Astrocyte of the spinal cord (primary cell): ENCODE measurements around the gene SALL1.

Experiments used
- DNase-seq: peaks from one replicate; pipeline ENCODE4 v3.0.0; 2011; ENCODE audit warnings: low read depth, low spot score
- H3K4me3 ChIP-seq: 2 replicates; pipeline ENCODE4 v1.5.1; 2011; ENCODE audit warnings: low read depth, mild to moderate bottlenecking, low read length, moderate library complexity
- in situ Hi-C: cut with HindIII; loops from 2 replicates; pipeline ENCODE4 v1.10.0; 2017; ENCODE audit warnings: low sequenced_read_pairs
- TF ChIP-seq, protein P1 (sequence below): IDR thresholded peaks from 2 replicates; pipeline ENCODE4 v1.5.1; 2012; ENCODE audit warnings: low read depth, mild to moderate bottlenecking, low read length, inconsistent platforms

Gene SALL1

DNA sequence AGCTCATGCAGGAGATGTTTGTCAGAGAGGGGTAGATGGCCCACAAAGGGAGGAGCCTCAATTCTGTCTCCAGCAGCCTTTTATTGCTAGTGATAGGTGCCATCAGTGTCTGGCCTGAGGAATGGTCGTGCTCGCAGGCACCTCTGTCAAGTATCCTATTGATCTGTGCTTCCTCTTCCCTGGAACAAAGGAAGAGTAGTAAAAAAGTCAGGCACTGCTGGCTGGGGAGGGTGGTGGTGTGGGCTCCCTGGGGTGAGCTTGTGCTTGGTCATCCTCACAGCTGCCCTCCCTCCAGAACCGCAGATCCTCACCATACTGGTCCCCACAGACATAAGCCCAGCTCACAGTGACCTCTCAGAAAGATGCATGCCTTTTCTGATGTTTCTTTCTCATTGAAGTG is 15.0 kb upstream of the SALL1 start:
- no peak overlapping the region for H3K4me3 ChIP-seq
- in situ Hi-C loops, result no loop called here
- DNase-seq, result no peak
- TF ChIP-seq, protein P1, sequence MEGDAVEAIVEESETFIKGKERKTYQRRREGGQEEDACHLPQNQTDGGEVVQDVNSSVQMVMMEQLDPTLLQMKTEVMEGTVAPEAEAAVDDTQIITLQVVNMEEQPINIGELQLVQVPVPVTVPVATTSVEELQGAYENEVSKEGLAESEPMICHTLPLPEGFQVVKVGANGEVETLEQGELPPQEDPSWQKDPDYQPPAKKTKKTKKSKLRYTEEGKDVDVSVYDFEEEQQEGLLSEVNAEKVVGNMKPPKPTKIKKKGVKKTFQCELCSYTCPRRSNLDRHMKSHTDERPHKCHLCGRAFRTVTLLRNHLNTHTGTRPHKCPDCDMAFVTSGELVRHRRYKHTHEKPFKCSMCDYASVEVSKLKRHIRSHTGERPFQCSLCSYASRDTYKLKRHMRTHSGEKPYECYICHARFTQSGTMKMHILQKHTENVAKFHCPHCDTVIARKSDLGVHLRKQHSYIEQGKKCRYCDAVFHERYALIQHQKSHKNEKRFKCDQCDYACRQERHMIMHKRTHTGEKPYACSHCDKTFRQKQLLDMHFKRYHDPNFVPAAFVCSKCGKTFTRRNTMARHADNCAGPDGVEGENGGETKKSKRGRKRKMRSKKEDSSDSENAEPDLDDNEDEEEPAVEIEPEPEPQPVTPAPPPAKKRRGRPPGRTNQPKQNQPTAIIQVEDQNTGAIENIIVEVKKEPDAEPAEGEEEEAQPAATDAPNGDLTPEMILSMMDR, result no peak

DNA sequence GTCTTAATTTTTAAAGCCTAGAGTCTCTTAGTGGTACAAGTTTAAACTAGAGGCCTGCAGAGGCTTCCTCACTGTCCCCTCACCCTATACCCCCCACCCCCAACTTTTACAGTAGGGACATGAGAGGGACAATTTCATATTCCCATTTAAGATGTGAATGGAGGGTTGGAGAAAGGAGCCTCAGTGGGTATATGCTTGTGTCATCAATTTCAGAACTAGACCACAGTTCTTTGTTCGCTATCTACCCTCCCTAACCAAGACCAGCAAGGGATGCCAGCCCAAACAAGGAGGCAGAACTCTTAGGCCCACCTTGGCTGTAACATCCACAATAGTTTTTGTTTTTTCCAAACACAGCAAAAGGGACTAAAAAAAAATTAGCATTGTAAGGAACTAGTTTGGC is 14.0 kb upstream of the SALL1 start:
- TF ChIP-seq, protein P1, result no peak
- H3K4me3 ChIP-seq, result no peak overlapping the region
- in situ Hi-C loops, result no loop called here
- DNase-seq, result no peak

DNA sequence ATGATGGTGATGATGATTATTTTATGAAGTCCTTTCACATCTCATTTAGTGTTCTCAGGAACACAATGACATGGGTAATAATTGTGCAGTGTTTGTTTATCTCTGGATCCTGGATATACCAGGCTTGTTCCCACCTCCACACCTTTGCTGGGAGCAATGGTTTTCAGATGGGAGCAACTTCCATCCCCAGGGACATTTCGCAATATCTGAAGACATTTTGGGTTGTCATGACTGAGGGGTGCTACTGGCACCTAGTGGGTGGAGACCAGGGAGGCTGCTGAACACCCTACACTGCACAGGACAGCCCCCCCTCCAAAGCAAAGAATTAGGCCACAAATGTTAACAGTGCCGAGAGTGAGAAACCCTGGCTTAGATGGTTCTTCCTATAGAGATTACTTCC is 13.5 kb upstream of the SALL1 start:
- no peak overlapping the region for H3K4me3 ChIP-seq
- TF ChIP-seq, protein P1, result no peak
- in situ Hi-C loops, result no loop called here
- DNase-seq, result no peak

DNA sequence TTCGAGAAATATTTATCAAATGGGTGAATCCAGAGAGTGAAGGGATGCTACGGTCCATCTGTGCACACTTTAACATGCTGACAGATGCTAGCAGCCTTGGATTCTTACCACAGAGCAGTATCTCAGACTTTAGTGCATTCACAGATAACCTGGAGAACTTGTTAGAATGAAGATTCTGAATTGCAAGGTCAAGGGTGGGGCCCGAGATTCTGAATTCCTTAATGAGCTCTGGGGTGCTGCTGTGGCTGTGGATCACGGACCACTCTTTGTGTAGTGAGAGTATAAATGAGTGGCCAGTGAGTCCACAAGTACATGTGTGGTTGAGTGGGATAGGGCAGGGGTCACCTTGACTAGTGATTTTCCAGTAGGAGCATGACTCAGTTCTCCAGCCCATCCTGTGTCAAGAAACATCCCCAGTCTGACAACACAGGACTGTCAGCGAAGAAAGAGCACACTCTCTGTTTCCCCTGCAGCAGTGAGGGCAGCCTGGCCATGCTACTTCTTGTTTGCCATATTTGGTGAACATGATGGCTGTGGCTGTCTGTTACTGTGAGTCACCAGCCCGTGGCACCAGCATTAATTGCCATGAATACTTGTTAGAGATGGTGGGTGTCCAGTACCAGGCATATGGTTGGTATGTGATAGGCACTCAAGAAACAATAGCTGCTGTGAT is 13.0 kb upstream of the SALL1 start:
- no peak overlapping the region for H3K4me3 ChIP-seq
- in situ Hi-C loops, result no loop called here
- DNase-seq, result peak; percentile 56
- TF ChIP-seq, protein P1, result no peak

DNA sequence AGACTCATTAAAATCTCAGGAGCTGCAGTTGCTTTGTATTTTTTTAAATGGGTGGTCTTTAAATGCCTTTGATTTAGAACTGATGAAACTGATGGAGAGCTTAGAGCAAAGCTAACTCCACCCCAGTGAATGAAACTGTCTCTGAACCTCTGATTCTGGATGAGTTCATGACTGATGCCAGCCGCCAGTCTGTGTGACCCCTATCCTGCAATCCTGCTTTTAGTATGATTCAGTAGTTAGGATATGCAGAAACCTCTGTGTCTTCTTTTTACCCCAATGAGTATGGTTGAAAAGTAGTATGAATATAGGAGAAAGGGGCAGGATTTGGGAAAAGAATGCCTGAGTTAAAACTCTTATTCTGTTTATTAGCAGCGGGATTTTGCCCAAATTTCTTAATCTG is 12.3 kb upstream of the SALL1 start:
- TF ChIP-seq, protein P1, result no peak
- in situ Hi-C loops, result no loop called here
- DNase-seq, result no peak
- H3K4me3 ChIP-seq, result no peak overlapping the region

DNA sequence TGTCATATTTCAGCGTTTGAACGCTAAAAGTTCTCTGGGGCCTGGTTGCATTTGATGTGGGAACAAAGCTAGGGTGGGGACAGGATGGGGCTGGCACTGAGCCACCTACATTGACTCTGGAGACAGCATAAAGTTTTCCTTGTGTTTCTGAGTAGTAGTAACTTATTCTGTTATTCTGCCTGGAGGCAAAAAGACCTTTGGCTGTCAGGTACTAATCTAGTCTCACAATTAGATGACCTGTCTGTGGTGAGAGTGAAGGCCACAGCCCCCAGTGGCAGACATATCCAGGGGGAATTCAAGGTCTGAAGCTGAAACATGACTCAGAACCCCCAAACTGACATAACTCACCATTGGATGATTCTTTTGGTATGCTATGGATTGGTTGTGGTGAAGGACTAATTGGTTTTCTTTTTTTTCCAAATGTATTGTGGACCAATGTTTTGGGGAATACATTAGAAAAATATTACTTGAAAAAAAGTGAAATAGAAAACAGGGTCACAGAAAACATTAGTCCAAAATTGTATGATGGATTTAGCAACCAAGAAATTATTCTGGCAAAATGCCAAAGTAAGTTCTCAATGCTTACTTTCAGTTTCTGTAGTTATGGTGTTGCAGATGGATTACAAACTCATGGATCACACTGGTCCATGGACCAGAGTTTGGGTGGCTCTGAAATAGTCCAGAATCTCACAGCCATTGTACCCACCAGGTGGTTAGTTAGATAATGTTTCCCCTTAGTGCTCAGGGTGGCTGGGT is 10.5 kb upstream of the SALL1 start:
- DNase-seq, result peak; percentile 50
- in situ Hi-C loops, result no loop called here
- no peak overlapping the region for H3K4me3 ChIP-seq
- TF ChIP-seq, protein P1, result no peak
